T-cell (primary cell): ENCODE results near the gene EEA1. TPM values are rescaled to one million over a fixed set of nuclear protein-coding genes. Genes with fewer than 3 reads are reported as not detected.

Source experiments
- ATAC-seq, 4 experiments: fragments of 200-7000 bp in 3 of 4; fragments of 150-1000 bp in 1 of 4; cut with Tn5 transposase; replicated peaks in 1 of 4; 1 replicate in 3 of 4; 2 replicates in 1 of 4; pipeline ENCODE4 v1.10.0; 2021; ENCODE audit warnings: moderate library complexity in 3 of 4, mild to moderate bottlenecking in 2 of 4, moderate number of reproducible peaks in 1 of 4
- CTCF ChIA-PET, 2 donors: fragments of 300-600 bp; sonication (Branson Sonifier 250); formaldehyde crosslinking; loops; one replicate each; lab custom pipeline; 2022; ENCODE audit warnings: antibody characterized with exemption in 2 of 2; lab: Charles Lee
- POLR2A ChIA-PET, 2 donors: fragments of 300-600 bp; sonication (Branson Sonifier 250); formaldehyde crosslinking; loops; one replicate each; lab custom pipeline; 2022; ENCODE audit warnings: antibody characterized with exemption in 2 of 2; lab: Charles Lee
- DNase-seq, 35 experiments: peaks; one replicate each; pipeline versions ENCODE4 v3.0.0 to v3.0.0-alpha.2; 2013 to 2023
- H3K27ac ChIP-seq: one replicate; pipeline ENCODE4 v1.5.1; 2013; ENCODE audit warnings: low read length
- H3K27me3 ChIP-seq, 2 experiments: replicated peaks in 1 of 2; 1 replicate in 1 of 2; 2 replicates in 1 of 2; pipeline versions ENCODE4 v1.6.1 to v1.7.0; 2013; ENCODE audit warnings: low read length in 1 of 2, mixed read lengths in 1 of 2; ENCODE audit not compliant: control insufficient read depth in 2 of 2, insufficient read depth in 2 of 2; ENCODE audit errors: extremely low read depth in 1 of 2
- H3K36me3 ChIP-seq, 2 donors: 1 replicate in 1 of 2; 2 replicates in 1 of 2; pipeline versions ENCODE4 v1.6.1 to v1.7.0; 2013; ENCODE audit warnings: low read length in 1 of 2; ENCODE audit not compliant: control insufficient read depth in 2 of 2, insufficient read depth in 1 of 2; ENCODE audit errors: extremely low read depth in 1 of 2
- H3K4me1 ChIP-seq, 2 experiments: 1 replicate in 1 of 2; 2 replicates in 1 of 2; pipeline versions ENCODE4 v1.6.1 to v1.7.0; 2013; ENCODE audit warnings: low read length in 2 of 2, mixed read lengths in 1 of 2; ENCODE audit not compliant: insufficient read depth in 2 of 2, control insufficient read depth in 1 of 2; ENCODE audit errors: extremely low read depth in 1 of 2
- H3K4me3 ChIP-seq, 2 donors: 1 replicate in 1 of 2; 2 replicates in 1 of 2; pipeline versions ENCODE4 v1.5.1 to v1.7.0; 2013; ENCODE audit warnings: mild to moderate bottlenecking in 2 of 2, low read length in 1 of 2, moderate library complexity in 1 of 2; ENCODE audit not compliant: control insufficient read depth in 1 of 2; ENCODE audit errors: extremely low read depth in 1 of 2
- H3K9me3 ChIP-seq: 2 replicates; pipeline ENCODE4 v1.7.0; 2013
- H3K27ac Mint-ChIP-seq, 2 donors: one replicate each; pipeline ENCODE4 v1.8.0; 2020 to 2021; ENCODE audit warnings: mild to moderate bottlenecking in 2 of 2, mixed read lengths in 2 of 2
- H3K27me3 Mint-ChIP-seq, 2 donors: one replicate each; pipeline ENCODE4 v1.8.0; 2021 to 2022; ENCODE audit warnings: mixed read lengths in 2 of 2
- H3K36me3 Mint-ChIP-seq: one replicate; pipeline ENCODE4 v1.8.0; 2021; ENCODE audit warnings: mixed read lengths
- H3K4me1 Mint-ChIP-seq, 3 donors: one replicate each; pipeline ENCODE4 v1.8.0; 2020 to 2022; ENCODE audit warnings: mixed read lengths in 3 of 3, mild to moderate bottlenecking in 1 of 3
- H3K4me3 Mint-ChIP-seq, 3 donors: one replicate each; pipeline ENCODE4 v1.8.0; 2020 to 2022; ENCODE audit warnings: mild to moderate bottlenecking in 3 of 3, mixed read lengths in 3 of 3, moderate library complexity in 3 of 3
- H3K9me3 Mint-ChIP-seq, 3 donors: one replicate each; pipeline ENCODE4 v1.8.0; 2020 to 2022; ENCODE audit warnings: mixed read lengths in 3 of 3
- WGBS: methylation state at CpG from one replicate; pipeline ENCODE4 v1.1.5; 2013; ENCODE audit warnings: missing lambda C conversion rate; ENCODE audit not compliant: insufficient coverage; 5-methylcytosine and 5-hydroxymethylcytosine counted together
- total RNA-seq, 35 experiments: library from RNA in 6 of 35; stranded (reverse) in 6 of 35; fragments of 120-200 nt in 1 of 35; gene quantifications; one replicate each; pipeline versions ENCODE4 v1.2.1 to v1.2.4 and lab custom pipeline; 2013 to 2026

EEA1 gene
- total RNA-seq, 5 donors from 2014 or later (not counting 1 experiment from before 2014, with no cell fraction given), result 21.4 to 29.5 (median 23.5) TPM

DNA sequence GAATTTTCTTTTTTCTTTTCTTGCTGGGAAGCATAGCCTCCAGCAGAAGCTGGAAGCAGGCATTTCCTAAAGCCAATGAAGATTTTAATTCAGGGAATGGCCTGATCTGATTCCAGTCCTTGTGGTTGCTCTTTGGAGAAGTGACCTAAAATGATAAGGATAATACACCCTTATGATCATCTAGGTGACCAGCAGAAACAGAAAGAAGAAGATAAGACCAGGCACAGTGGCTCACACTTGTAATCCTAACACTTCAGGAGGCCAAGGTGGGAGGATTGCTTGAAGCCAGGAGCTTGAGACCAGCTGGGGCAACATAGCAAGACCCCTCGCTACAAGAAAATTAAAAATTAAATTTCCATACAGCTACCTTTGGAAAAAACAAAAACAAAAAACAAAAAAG, 51.2 kb downstream of the EEA1 start:
- H3K9me3 Mint-ChIP-seq, result no peaks in the 10 kb centered on the region
- H3K27me3 Mint-ChIP-seq, result no peaks in the 10 kb centered on the region
- H3K27ac Mint-ChIP-seq, result no peak overlapping the region
- Histone ChIP-seq H3K9me3 (no peaks in the 10 kb centered on the region), H3K4me1 (no peaks in the 10 kb centered on the region), H3K36me3 (peaks cover 0 to 7% of the 10 kb centered on the region in 2 donors), H3K27me3 (no peaks in the 10 kb centered on the region), H3K4me3 (no peak overlapping the region), H3K27ac (no peak overlapping the region)
- no CpG with 5 or more reads among the region's 1 CpG for WGBS
- no peak overlapping the region for H3K4me3 Mint-ChIP-seq
- H3K36me3 Mint-ChIP-seq, result peaks cover 60% of the 10 kb centered on the region
- POLR2A ChIA-PET, result interaction anchor here in 1 of 2 donors (0.7 kb wide), 1 partner anchor 10 kb away, joined by 3 read pairs; no protein-coding TSS in a partner anchor
- ATAC-seq, result no peak
- peaks cover 17 to 25% (median 23%) of the 10 kb centered on the region in 3 donors for H3K4me1 Mint-ChIP-seq
- CTCF ChIA-PET, result interaction anchor here in 1 of 2 donors (1.1 kb wide), 1 partner anchor 92 kb away, joined by 4 read pairs; no protein-coding TSS in a partner anchor
- no peak for DNase-seq

GRCh38 chr12:92876496-92876895, 52.6 kb downstream of the EEA1 start:
- CTCF ChIA-PET, result interaction anchor here in 1 of 2 donors (0.5 to 0.7 kb wide), 5 partner anchors 19 to 627 kb away, joined by 3 to 11 read pairs (median 4); no protein-coding TSS in a partner anchor
- H3K27me3 Mint-ChIP-seq, result no peaks in the 10 kb centered on the region

DNA sequence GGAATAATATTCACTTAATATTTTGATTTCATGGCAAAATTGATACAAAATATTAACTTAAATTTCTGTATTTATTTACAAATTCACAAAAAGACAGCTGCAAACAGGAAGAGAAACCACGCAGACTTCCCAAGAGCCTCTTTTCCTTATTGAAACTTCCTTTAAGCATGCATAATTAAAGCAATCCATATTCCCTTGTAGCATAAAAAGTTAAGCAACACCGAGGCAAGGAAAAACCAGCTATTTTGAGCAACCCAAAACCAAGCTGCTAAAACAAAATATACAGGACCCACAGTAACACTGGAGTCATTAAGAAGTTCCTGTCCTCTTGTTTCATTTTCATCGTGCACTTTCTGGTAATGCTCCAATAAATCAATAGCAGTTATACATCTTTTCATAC, 58.0 kb downstream of the EEA1 start:
- Mint-ChIP-seq H3K4me3 (no peak overlapping the region), H3K36me3 (peaks cover 11% of the 10 kb centered on the region), H3K4me1 (peaks cover 13 to 27% (median 22%) of the 10 kb centered on the region in 3 donors), H3K27me3 (no peaks in the 10 kb centered on the region), H3K27ac (no peak overlapping the region), H3K9me3 (no peaks in the 10 kb centered on the region)
- 94% methylated on average over 2 of the region's 3 CpGs for WGBS
- Histone ChIP-seq H3K4me1 (peaks cover 0 to 2% of the 10 kb centered on the region in 2 experiments), H3K4me3 (no peak overlapping the region), H3K27ac (no peak overlapping the region), H3K36me3 (no peaks in the 10 kb centered on the region), H3K9me3 (no peaks in the 10 kb centered on the region), H3K27me3 (no peaks in the 10 kb centered on the region)
- POLR2A ChIA-PET, result no interaction called here
- CTCF ChIA-PET, result no interaction called here
- no peak for DNase-seq
- no peak for ATAC-seq

More at GRCh38 chr12:92876496-92876895, 52.6 kb downstream of the EEA1 start:
- no peak overlapping the region for H3K27ac ChIP-seq
- H3K36me3 ChIP-seq, result peaks cover 0 to 3% of the 10 kb centered on the region in 2 donors
- peaks cover 23 to 25% (median 25%) of the 10 kb centered on the region in 3 donors for H3K4me1 Mint-ChIP-seq
- WGBS, result no CpG with 5 or more reads among the region's 3 CpGs
- H3K27ac Mint-ChIP-seq, result no peak overlapping the region
- H3K4me3 ChIP-seq, result no peak overlapping the region
- DNase-seq (no peak), ATAC-seq (no peak)
- H3K9me3 ChIP-seq, result no peaks in the 10 kb centered on the region
- peaks cover 52% of the 10 kb centered on the region for H3K36me3 Mint-ChIP-seq
- no peak overlapping the region for H3K4me3 Mint-ChIP-seq
- H3K4me1 ChIP-seq, result no peaks in the 10 kb centered on the region
- no peaks in the 10 kb centered on the region for H3K27me3 ChIP-seq
- POLR2A ChIA-PET, result interaction anchor here (0.6 kb wide), 4 partner anchors 54 to 492 kb away, joined by 3 to 5 read pairs (median 4); no protein-coding TSS in a partner anchor
- H3K9me3 Mint-ChIP-seq, result no peaks in the 10 kb centered on the region

GRCh38 chr12:92866418-92866817, 62.7 kb downstream of the EEA1 start:
- ChIA-PET CTCF (interaction anchor here in 1 of 2 donors (0.6 kb wide), 1 partner anchor 643 kb away, joined by 3 read pairs; no protein-coding TSS in a partner anchor), POLR2A (no interaction called here)
- H3K27me3 ChIP-seq, result no peaks in the 10 kb centered on the region
- H3K4me1 Mint-ChIP-seq, result peaks cover 15 to 24% (median 20%) of the 10 kb centered on the region in 3 donors
- H3K4me1 ChIP-seq, result peaks cover 0 to 2% of the 10 kb centered on the region in 2 experiments
- no peaks in the 10 kb centered on the region for H3K27me3 Mint-ChIP-seq
- 92% methylated on average over 1 of the region's 2 CpGs for WGBS
- no peak overlapping the region for H3K4me3 ChIP-seq
- no peaks in the 10 kb centered on the region for H3K9me3 ChIP-seq
- ATAC-seq, result no peak
- no peak overlapping the region for H3K27ac ChIP-seq
- H3K9me3 Mint-ChIP-seq, result no peaks in the 10 kb centered on the region
- peaks cover 21% of the 10 kb centered on the region for H3K36me3 Mint-ChIP-seq
- DNase-seq, result no peak
- no peak overlapping the region for H3K4me3 Mint-ChIP-seq
- H3K27ac Mint-ChIP-seq, result no peak overlapping the region
- peaks cover 7 to 9% of the 10 kb centered on the region in 2 donors for H3K36me3 ChIP-seq

DNA sequence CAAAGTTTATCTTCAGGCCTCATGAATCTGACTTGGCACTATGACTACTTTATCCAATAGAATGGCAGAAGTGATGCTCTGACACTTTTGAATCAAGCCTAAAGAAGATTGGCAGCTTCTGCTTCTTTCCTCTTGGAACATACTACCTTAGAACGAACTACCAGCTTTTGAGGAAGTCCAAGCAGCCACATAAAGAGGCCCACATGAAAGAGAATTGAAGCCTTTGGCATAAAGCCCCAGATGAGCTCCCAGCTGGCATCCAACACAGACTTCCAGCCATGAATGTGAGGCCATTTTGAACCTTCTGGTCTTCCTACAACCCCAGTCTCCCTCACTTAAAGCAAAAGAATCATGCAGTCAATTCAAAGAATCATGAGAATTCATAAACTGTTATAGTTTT, 65.8 kb downstream of the EEA1 start:
- CTCF ChIA-PET, result no interaction called here
- H3K27me3 Mint-ChIP-seq, result no peaks in the 10 kb centered on the region
- peaks cover 13 to 27% (median 15%) of the 10 kb centered on the region in 3 donors for H3K4me1 Mint-ChIP-seq
- H3K9me3 Mint-ChIP-seq, result no peaks in the 10 kb centered on the region
- POLR2A ChIA-PET, result interaction anchor here in 1 of 2 donors (0.5 kb wide), 1 partner anchor 38 kb away, joined by 3 read pairs; no protein-coding TSS in a partner anchor
- peaks cover 10 to 11% of the 10 kb centered on the region in 2 donors for H3K36me3 ChIP-seq
- H3K4me3 ChIP-seq, result no peak overlapping the region
- H3K27me3 ChIP-seq, result no peaks in the 10 kb centered on the region
- 23% methylated on average over 1 of the region's 1 CpG for WGBS
- peak overlapping the region in 1 of 2 donors; percentile 2 for H3K27ac Mint-ChIP-seq
- H3K4me1 ChIP-seq, result no peaks in the 10 kb centered on the region
- H3K36me3 Mint-ChIP-seq, result peaks cover 44% of the 10 kb centered on the region
- DNase-seq (no peak), ATAC-seq (no peak)
- H3K27ac ChIP-seq, result no peak overlapping the region
- no peaks in the 10 kb centered on the region for H3K9me3 ChIP-seq
- H3K4me3 Mint-ChIP-seq, result no peak overlapping the region

DNA sequence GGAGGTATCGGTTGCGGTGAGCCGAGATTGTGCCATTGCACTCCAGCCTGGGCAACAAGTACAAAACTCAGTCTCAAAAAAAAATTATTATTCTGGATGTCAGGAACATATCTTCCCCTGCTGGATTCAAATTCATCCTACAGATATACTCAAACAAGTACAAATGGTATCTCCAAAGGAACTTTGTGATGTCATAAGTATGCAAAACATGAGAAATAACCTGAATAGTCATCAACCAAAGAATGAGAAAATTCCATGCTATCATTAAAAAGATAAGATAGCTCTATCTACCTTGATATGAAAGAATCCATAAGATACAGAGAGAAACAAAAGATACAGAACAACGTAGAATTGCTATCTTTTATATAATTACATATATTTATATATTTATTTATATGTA, 67.7 kb downstream of the EEA1 start:
- H3K36me3 ChIP-seq, result peaks cover 10 to 19% of the 10 kb centered on the region in 2 donors
- Mint-ChIP-seq H3K4me3 (no peak overlapping the region), H3K36me3 (peaks cover 50% of the 10 kb centered on the region), H3K9me3 (no peaks in the 10 kb centered on the region), H3K27me3 (no peaks in the 10 kb centered on the region), H3K27ac (no peak overlapping the region), H3K4me1 (peaks cover 13 to 27% (median 15%) of the 10 kb centered on the region in 3 donors)
- H3K4me1 ChIP-seq, result no peaks in the 10 kb centered on the region
- DNase-seq (no peak), ATAC-seq (no peak)
- ChIA-PET POLR2A (no interaction called here), CTCF (no interaction called here)
- no peak overlapping the region for H3K4me3 ChIP-seq
- no peaks in the 10 kb centered on the region for H3K9me3 ChIP-seq
- WGBS, result 100% methylated on average over 3 of the region's 4 CpGs
- no peak overlapping the region for H3K27ac ChIP-seq
- no peaks in the 10 kb centered on the region for H3K27me3 ChIP-seq
